HL-60/S4 treated with retinoic acid at 250 ng/mL for 4 days and 3 days (cell line): ENCODE results near the gene NFATC4.
"Not testable (repeated sequence)": the region's sequence is repeated elsewhere in the genome, so short reads cannot be mapped to it uniquely, and the experiment has no call there.

ENCODE experiments used
- in situ Hi-C: fragments of 300-500 bp; cut with MboI; formaldehyde crosslinking; loops from 2 replicates; pipeline ENCODE4 v1.7.0; 2022; ENCODE audit warnings: low sequenced_read_pairs

The NFATC4 gene

GRCh38 chr14:24367514-24368211 is at the start of gene NFATC4:
Gene NFATC4, plus strand, starts transcription at chr14:24368184. Its CDS starts 157 bp downstream, at chr14:24368341.
- in situ Hi-C loops, result no loop called here

DNA sequence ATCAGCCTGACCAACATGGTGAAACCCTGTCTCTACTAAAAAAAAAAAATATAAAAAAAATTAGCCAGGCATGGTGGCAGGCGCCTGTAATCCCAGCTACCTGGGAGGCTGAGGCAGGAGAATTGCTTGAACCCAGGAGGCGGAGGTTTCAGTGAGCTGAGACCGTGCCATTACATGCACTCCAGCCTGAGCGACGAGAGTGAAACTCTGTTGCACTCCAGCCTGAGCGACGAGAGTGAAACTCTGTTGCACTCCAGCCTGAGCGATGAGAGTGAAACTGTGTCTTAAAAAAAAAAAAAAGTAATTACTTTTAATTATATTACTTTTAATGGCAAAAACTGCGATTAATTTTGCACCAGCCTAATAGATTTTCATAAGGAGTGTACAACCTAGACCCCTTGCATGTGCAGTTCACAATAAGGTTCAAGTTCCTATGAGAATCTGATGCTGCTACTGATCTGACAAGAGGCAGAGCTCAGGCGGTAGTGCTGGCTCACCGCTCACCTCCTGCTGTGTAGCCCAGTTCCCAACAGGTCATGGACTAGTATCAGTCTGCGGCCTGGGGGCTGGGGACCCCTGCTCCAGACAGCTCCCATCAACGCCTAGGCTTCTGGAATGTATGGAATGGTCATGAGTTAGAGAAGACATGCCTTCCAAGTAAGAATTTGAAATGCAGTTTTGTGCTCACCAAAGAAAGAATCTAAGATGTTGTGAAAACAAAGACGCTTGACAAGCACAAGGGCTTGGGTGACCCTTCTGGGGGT is 46.6 kb upstream of the NFATC4 start:
- in situ Hi-C loops, result no loop called here

- in situ Hi-C loops, result no loop called here
Observed at GRCh38 chr14:24322672-24323071, 45.3 kb upstream of the NFATC4 start.

- in situ Hi-C loops, result no loop called here
Observed at GRCh38 chr14:24323341-24323740, 44.6 kb upstream of the NFATC4 start.

- in situ Hi-C loops, result no loop called here
Observed at GRCh38 chr14:24324024-24324423, 44.0 kb upstream of the NFATC4 start.

DNA sequence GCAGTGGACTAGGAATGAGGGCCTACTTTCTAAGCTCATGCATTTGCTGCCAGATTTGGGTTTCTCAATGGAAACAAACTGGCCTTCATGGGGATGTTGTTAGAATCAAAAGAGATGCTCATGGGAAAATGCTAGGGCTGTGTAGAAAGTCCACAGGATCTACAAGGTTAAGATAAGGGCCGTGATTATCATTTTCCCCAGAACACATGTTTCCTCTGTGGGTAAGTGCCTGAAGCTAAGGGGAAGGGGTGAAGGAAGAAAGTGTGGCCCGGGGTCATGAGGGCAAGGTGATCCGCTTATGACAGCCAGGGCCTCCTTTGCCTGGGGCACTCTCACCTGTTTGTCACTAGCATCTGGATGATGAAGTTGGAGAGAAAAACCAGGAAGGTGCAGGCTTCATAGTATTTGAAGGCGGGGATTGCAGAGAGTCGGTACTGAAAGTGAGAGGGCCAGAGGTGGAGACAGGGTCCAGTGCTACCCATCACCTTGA is 42.9 kb upstream of the NFATC4 start:
- in situ Hi-C loops, result no loop called here

- in situ Hi-C loops, result no loop called here
Observed at GRCh38 chr14:24325963-24326362, 42.0 kb upstream of the NFATC4 start.

- in situ Hi-C loops, result no loop called here
Observed at GRCh38 chr14:24327303-24327702, 40.7 kb upstream of the NFATC4 start.

DNA sequence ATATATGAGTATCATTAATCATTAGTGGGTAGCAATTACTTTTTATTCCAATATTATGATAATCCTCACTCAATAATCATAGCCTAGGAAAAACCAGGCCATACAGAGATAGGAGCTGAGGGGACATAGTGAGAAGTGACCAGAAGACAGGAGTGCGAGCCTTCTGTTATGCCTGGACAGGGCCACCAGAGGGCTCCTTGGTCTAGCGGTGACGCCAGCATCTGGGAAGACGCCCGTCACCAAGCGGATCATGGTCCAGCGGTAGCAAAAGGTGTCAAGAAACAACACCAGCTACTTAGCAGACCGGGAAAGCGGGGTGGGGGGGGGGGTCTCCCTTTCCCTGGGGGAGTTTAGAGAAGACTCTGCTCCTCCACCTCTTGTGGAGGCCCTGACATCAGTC is 40.1 kb upstream of the NFATC4 start:
- in situ Hi-C loops, result not testable (repeated sequence)

- in situ Hi-C loops, result no loop called here
Observed at GRCh38 chr14:24329073-24329663, 38.8 kb upstream of the NFATC4 start.

- in situ Hi-C loops, result loop anchor here (5.0 kb wide), 1 partner anchor 108 kb away; no protein-coding TSS in a partner anchor
Observed at GRCh38 chr14:24329736-24330135, 38.2 kb upstream of the NFATC4 start.

DNA sequence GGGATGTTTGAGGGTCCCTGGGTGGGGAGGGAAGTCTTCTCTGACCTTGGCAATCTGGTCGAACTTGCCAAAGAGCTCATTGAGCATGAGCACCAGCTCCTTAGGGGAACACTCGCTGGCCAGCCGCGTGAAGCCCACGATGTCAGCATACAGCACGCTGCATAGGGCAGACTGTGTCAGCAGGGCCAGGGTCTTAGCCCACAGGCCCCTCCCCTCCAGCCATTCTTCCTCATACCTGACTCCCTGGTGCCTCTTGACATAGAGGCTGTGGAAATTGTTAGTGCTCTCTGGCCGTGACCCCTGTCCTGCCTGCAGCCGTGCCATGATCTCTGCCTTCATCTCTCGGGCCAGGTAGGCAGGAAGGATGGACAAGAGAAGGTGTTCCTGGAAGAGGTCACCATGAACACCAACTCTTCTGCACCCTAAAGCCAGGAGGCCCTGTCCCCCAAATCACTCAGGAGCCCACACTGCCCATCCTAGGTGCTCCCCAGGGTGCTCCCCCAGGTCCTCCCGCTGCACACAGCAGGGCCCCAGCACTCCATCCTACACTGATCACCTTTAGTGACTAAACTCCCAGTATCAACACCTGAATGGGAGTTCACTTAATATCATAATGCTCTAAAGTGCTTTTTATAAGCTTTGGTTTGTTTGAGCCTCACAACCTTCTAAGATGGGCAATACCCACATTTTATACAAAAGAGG is 36.9 kb upstream of the NFATC4 start:
- in situ Hi-C loops, result loop anchor here (5.0 kb wide), 1 partner anchor 106 kb away; no protein-coding TSS in a partner anchor

- in situ Hi-C loops, result loop anchor here (5.0 kb wide), 1 partner anchor 106 kb away; no protein-coding TSS in a partner anchor
Observed at GRCh38 chr14:24331731-24332267, 36.2 kb upstream of the NFATC4 start.

DNA sequence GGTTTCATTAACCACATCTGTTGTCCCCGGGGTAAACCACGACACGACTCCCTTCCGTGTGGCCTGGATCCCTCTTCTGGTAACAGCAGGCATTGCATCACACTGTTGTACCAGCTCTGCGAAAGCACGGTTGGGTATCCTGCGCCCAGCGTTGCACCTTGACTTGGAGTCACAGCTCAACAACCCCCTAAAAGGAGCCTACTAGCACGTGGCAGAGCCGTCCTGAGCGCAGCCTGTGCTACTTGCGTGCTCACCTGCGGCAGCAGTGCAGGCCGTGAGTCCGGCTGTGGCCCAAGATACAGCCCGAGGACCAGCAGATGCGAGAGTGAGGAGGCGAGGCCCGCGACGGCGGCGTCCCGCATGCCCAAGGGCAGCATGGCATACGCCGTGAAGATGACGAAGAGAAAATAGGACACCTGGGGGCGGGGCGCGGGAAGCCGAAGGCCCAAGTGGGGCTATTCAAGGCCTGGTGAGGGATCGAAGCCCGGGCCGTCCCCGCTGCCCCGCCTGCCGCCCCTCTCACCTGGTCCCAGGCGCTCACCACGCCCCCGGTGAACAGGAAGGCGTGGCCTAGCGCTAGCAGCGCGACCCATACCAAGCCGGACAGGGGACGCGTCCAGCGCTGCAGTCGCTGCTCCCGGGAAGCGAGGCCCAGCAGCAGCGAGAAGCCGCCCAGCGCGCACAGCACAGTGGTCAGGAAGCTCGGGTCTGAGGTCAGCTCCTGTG is 35.6 kb upstream of the NFATC4 start:
- in situ Hi-C loops, result loop anchor here (5.0 kb wide), 1 partner anchor 105 kb away; no protein-coding TSS in a partner anchor

DNA sequence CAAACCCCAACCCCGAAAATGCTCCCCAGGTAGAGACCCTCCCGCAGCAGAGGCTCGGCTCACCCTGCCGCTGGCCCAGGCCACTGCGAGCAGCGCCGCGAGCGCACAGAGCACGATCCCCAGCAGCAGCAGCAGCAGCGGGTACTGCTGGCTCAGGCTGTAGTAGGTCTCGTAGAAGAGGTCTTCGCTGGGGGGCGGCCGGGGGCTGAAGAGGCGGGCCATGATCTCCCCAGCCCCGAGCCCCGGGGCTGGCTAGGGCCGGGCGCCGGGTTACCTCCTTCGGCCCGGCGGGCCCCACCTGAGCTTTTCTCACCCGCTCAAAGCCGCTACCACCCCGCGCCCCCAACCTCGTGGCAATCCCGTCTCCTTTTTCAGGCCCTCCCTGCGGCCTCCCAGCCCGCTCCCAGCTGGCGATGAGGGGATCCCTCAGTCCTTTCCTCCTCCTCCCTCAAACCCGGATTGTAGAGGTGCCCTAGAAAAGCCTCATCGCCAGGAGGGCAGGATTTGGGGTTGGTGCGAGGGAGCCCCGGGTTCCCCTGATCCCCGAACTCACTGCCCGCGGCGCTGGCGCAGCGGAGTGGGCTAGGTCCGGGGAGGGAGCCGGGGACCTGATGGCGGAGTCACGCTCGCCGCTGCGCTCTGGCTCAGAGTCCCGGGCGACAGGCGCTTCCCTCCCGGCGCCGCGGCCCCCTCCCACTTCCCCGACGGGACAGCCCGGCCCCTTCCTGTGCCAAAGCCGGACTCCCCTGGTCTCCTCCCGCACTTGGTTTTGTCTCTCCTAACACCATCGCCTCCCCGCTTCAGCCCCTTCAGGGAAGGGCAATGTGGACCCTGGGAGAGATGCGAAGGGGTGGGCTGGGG is 33.3 kb upstream of the NFATC4 start, which contains the start of gene ADCY4:
Gene ADCY4, minus strand, starts transcription at position 641 of the 861 bp plus-strand sequence. Its CDS starts 419 bp downstream, at position 222.
- in situ Hi-C loops, result loop anchor here (5.0 kb wide), 1 partner anchor 103 kb away; no protein-coding TSS in a partner anchor

DNA sequence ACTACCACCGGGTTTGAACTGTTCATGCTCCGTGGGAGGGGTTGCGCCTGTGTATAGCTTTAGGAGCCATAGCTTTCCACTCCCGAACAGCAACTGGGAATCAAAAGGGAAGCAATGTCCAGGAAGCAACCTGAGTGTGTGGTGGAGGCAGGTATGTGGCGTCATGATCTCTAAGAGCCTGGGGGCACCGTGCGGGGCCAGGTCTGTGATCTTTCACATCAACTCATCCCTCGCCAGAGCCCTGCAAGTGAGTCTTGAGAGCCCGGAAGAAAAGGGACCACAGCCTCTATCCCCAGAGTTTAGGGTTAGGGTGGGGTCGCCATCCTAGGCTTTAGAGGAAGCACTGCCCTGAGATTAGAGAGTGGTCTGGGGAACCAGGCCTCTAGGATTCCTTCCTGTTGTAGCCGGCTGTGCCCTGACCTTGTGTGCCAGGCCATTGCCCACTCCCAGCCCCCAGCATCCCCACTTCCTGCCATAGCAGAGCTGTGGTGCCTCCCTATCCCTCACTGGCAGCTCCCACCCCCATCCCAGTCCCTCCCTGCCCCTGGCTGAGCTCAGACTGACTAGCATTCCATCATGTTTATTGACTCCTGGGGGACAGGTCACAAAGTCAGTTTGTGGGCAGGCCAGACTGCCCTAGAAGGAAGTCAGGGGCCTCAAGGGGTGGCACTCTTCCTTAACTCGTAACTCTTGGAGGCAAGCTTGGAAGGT is 32.4 kb upstream of the NFATC4 start:
- in situ Hi-C loops, result no loop called here

DNA sequence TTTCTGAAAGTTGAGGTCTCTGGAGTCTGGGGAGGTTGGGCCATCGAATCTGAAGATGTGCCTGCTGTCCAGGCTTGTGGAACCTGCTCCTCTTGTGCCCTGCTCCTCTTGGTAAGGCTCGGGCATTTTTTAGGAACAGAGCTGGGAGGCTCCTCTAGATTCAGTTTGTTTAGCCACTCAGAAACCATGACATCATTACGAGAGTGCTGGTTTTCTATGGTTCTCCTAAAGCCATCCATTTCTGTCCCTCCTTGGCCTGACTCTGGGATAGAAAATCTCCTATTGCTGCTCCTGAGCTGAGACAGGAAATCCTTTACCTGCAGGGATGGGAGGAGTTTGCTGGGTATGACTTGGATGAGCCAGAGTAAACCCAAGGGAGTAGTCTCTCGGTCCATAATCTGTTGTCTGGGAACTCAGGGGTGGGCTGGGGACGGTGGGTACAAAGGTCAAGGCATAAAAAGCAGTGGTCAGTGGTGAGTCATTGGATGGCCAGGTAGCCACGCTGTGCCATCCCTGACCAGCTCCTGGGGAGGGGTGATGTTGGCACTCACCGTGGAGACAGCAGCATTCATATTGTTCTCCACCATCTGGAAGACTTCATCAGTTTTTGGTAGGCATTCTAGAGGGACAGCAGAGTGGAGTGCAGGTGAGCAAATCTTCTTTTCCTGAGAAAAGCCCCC is 30.7 kb upstream of the NFATC4 start:
- in situ Hi-C loops, result no loop called here

- in situ Hi-C loops, result no loop called here
Observed at GRCh38 chr14:24337824-24338175, 30.2 kb upstream of the NFATC4 start.
